Sigmoid colon (tissue), 7 donors: ENCODE data around the gene OBSL1. TPM values are rescaled to one million over a fixed set of nuclear protein-coding genes. Genes with fewer than 3 reads are reported as not detected.

ENCODE experiments used
- DNase-seq: peaks from one replicate; pipeline ENCODE4 v3.0.0-alpha.2; 2019
- H3K27ac ChIP-seq, 4 donors: fragments of 200-600 bp; sonication (generic); one replicate each; pipeline ENCODE4 v1.5.1; 2016 to 2019; ENCODE audit warnings: mild to moderate bottlenecking in 1 of 4
- H3K27me3 ChIP-seq, 3 donors: fragments of 200-600 bp; sonication (generic); one replicate each; pipeline ENCODE4 v1.5.1; 2019; ENCODE audit warnings: mild to moderate bottlenecking in 1 of 3
- H3K36me3 ChIP-seq, 4 donors: fragments of 200-600 bp; sonication (generic); one replicate each; pipeline ENCODE4 v1.5.1; 2016 to 2019
- H3K4me1 ChIP-seq, 4 donors: fragments of 200-600 bp; sonication (generic); one replicate each; pipeline ENCODE4 v1.5.1; 2017 to 2019
- H3K4me3 ChIP-seq, 4 donors: fragments of 200-600 bp; sonication (generic); one replicate each; pipeline ENCODE4 v1.5.1; 2017 to 2019; ENCODE audit warnings: mild to moderate bottlenecking in 2 of 4, moderate library complexity in 1 of 4
- H3K9me3 ChIP-seq, 4 donors: fragments of 200-600 bp in 3 of 4; sonication (generic) in 3 of 4; one replicate each; pipeline versions ENCODE4 v1.5.1 to v1.6.1; 2013 to 2019
- EP300 ChIP-seq, 4 donors: sonication (generic); formaldehyde crosslinking; IDR thresholded peaks; one replicate each; pipeline ENCODE4 v1.6.1; 2017; ENCODE audit warnings: antibody characterized with exemption in 4 of 4
- POLR2A ChIP-seq, 2 donors: fragments of 450-650 bp; IDR thresholded peaks; one replicate each; pipeline ENCODE4 v1.6.1; 2016; ENCODE audit warnings: antibody characterized with exemption in 2 of 2, mild to moderate bottlenecking in 2 of 2, moderate library complexity in 2 of 2
- POLR2AphosphoS5 ChIP-seq, 4 donors: sonication (generic); formaldehyde crosslinking; IDR thresholded peaks; one replicate each; pipeline ENCODE4 v1.6.1; 2017; ENCODE audit warnings: antibody characterized with exemption in 4 of 4
- WGBS, 2 donors: extraction: QIAGEN DNeasy Blood & Tissue Kit; methylation state at CpG; one replicate each; pipeline ENCODE4 v1.1.7; 2013; 5-methylcytosine and 5-hydroxymethylcytosine counted together
- intact Hi-C: fragments of 100-400 bp; cut with DNase I; formaldehyde crosslinking; loops from one replicate; pipeline ENCODE4 v1.15.1; 2023
- polyA plus RNA-seq, 3 donors: library from polyadenylated mRNA; stranded (reverse); fragments of 200-250 nt; gene quantifications; one replicate each; pipeline ENCODE4 v1.2.3, GENCODE V29; 2013
- total RNA-seq, 4 donors: library from RNA; depleted of rRNA; stranded (reverse); fragments of >200 nt; gene quantifications; one replicate each; pipeline ENCODE4 v1.1.0, GENCODE V29; 2016
- TF ChIP-seq, protein P1 (sequence below), 4 experiments: fragments of 450-650 bp in 3 of 4; fragments of 200-600 bp in 1 of 4; IDR thresholded peaks; one replicate each; pipeline ENCODE4 v1.5.1; 2016 to 2019; ENCODE audit warnings: antibody characterized with exemption in 4 of 4, mild to moderate bottlenecking in 3 of 4, moderate library complexity in 2 of 4
- donor health status: healthy with polysubstance abuse.
- donor health status: Bipolar disorder and iron deficiency.
- donor health status: healthy.

Gene OBSL1
- total and polyA plus RNA-seq, 7 donors = 2.8 to 83.6 (median 34.6) TPM

DNA sequence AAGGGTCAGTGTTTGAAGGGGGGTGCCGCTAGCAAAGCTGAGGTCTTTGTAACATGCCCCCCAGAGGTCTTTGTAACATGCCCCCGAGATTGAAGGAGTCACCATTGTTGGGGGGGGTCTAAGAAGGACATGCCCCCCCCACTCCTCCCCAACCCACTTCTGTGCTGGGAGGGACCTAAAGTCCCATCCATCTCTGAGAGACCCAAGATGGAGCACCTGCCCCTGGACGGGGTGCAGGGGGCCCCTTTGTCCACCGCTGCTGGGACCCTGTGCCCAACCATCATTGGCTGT is 63.0 kb downstream of the OBSL1 start:
- Histone ChIP-seq H3K4me3 (no peak overlapping the region), H3K27me3 (peaks cover 5 to 40% (median 6%) of the 10 kb centered on the region in 3 donors), H3K36me3 (peaks cover 8 to 41% (median 23%) of the 10 kb centered on the region in 4 donors), H3K9me3 (no peaks in the 10 kb centered on the region), H3K27ac (no peak overlapping the region), H3K4me1 (peaks cover 0 to 24% (median 19%) of the 10 kb centered on the region in 4 donors)
- TF ChIP-seq POLR2AphosphoS5 (IDR thresholded peaks at IDR 0.05) = no peak
- TF ChIP-seq, protein P1, sequence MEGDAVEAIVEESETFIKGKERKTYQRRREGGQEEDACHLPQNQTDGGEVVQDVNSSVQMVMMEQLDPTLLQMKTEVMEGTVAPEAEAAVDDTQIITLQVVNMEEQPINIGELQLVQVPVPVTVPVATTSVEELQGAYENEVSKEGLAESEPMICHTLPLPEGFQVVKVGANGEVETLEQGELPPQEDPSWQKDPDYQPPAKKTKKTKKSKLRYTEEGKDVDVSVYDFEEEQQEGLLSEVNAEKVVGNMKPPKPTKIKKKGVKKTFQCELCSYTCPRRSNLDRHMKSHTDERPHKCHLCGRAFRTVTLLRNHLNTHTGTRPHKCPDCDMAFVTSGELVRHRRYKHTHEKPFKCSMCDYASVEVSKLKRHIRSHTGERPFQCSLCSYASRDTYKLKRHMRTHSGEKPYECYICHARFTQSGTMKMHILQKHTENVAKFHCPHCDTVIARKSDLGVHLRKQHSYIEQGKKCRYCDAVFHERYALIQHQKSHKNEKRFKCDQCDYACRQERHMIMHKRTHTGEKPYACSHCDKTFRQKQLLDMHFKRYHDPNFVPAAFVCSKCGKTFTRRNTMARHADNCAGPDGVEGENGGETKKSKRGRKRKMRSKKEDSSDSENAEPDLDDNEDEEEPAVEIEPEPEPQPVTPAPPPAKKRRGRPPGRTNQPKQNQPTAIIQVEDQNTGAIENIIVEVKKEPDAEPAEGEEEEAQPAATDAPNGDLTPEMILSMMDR (IDR thresholded peaks at IDR 0.05) = no peak
- no peak for TF ChIP-seq POLR2A (IDR thresholded peaks at IDR 0.05)
- TF ChIP-seq EP300 (IDR thresholded peaks at IDR 0.05) = no peak
- 70 to 75% methylated on average over 4 of the region's 4 CpGs for whole genome bisulfite sequencing, 2 donors
- intact Hi-C loops = no loop called here
- no peak for DNase-seq

DNA sequence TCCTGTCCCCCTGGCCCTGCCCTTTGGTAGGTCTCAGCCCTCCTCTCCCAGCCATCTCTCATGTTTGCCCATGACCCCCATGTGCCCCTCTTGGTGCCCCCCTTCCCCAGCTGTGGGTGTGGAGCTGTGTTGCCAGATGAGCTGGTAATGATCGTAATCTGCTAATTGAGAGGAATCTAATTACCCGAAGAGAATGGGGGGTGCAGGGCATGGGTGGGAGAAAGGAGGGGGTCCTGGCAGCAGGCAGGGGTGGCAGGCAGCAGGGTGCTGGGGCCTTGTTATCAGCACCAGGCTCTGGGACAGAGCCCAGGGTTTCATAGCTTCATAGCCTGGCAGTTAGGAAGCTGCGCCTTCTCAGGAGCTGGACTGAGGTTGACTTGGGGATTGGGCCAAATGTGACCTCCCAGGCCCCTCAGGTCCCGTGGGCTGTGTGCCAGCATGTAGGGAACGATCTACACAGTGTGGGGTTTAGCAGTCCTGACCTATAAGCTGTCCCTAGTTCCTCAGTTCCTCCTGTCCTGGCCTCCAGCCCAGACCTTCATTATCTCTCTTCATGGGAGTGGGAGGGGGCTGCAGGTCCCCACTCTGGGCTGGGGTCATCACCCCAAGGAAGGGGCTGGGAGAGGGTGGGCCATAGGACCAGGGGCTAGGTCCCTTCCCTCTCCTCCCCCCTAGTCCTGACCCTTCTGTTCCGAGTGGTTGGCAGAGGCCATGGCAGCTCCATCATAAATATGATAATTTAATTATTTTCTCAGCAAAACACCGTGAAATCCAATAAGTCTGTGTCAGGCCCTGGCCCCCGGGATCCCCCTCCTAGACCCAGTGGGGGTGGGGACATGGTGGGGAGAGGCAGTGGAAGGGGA is 63.5 kb downstream of the OBSL1 start:
- TF ChIP-seq EP300 (IDR thresholded peaks at IDR 0.05) (no peak), POLR2AphosphoS5 (IDR thresholded peaks at IDR 0.05) (no peak), POLR2A (IDR thresholded peaks at IDR 0.05) (no peak)
- TF ChIP-seq, protein P1 (IDR thresholded peaks at IDR 0.05) = no peak
- peaks cover 8 to 44% (median 24%) of the 10 kb centered on the region in 4 donors for H3K36me3 ChIP-seq
- peaks cover 0 to 24% (median 19%) of the 10 kb centered on the region in 4 donors for H3K4me1 ChIP-seq
- no peak overlapping the region for H3K27ac ChIP-seq
- H3K9me3 ChIP-seq = no peaks in the 10 kb centered on the region
- H3K27me3 ChIP-seq = peaks cover 5 to 34% (median 6%) of the 10 kb centered on the region in 3 donors
- no peak for DNase-seq
- intact Hi-C loops = no loop called here
- H3K4me3 ChIP-seq = no peak overlapping the region
- WGBS, 2 donors = 62 to 73% methylated on average over 8 of the region's 8 CpGs

DNA sequence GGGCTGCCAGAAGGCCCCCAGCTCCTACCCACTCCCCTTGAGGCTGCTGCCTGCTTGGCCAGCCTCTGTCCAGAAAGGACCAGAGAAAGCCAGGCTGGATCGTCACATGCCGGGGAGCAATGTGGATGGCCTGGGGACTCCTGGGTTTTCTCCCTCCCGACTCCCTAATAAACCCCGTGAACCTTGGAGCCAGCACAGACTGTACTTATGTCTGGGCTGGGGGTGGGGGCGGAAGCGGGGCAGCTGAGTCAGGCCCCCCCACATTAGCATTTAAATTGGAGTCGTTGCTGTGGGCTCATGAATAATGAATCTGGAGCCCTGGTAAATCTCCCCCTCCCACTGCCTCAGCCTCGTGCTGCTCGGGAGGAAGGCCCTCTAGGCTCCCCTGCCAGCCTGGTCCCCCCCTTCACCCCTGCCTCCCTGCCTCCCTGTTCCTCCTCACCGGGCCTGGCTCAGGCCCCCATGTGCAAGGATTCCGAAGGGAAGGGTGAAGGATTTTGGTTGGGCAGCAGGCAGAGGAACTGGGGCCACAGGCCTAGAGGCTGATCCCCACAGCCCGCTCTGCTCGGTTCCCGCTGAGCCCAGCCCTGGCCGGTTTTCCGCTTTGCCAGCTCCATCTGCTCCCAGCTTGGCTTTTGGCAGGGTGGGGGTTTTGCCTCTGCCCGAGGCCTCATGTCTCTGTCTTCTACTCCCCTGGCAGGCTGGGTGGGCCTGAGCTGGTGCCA is 64.4 kb downstream of the OBSL1 start:
- no peak for TF ChIP-seq POLR2AphosphoS5 (IDR thresholded peaks at IDR 0.05)
- no peak for TF ChIP-seq POLR2A (IDR thresholded peaks at IDR 0.05)
- TF ChIP-seq, protein P1 (IDR thresholded peaks at IDR 0.05) = no peak
- no peak for TF ChIP-seq EP300 (IDR thresholded peaks at IDR 0.05)
- peaks cover 8 to 44% (median 26%) of the 10 kb centered on the region in 4 donors for H3K36me3 ChIP-seq

DNA sequence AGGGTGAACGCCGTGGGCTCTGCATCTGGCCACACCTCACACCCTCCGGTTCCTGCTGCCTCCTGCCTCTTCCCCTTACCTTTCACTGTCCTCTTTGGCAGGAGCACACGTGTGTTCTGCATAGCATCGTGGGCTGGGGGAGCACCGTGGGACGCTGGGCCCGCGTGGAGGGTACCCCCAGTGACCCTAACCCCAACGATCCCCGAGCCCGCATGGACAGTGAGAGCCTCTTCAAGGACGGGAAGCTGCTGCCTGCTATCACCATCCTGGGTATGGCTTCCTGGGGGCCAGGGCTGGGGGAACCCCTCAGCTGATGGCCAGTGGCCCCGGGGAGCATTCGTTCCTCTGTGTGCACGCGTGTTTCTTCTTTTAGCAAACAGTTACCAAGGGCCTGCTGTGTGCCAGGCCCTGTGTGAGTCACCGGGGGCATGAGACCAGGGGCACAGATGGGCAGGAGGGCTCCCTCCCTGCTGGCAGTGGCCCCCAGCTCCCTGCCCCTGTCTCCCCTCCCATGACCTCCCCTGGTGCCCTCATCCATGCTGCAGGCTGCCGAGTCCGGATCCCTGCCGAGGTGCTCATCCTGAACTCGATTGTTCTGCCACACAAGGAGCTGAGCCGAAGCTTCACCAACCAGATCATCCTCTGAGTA is 65.1 kb downstream of the OBSL1 start:
- 89 to 92% methylated on average over 23 of the region's 23 CpGs for WGBS, 2 donors
- H3K27ac ChIP-seq = no peak overlapping the region
- H3K36me3 ChIP-seq = peaks cover 8 to 44% (median 27%) of the 10 kb centered on the region in 4 donors
- intact Hi-C loops = no loop called here
- H3K9me3 ChIP-seq = no peaks in the 10 kb centered on the region
- no peak for DNase-seq
- peaks cover 5 to 19% (median 6%) of the 10 kb centered on the region in 3 donors for H3K27me3 ChIP-seq
- no peak for TF ChIP-seq EP300 (IDR thresholded peaks at IDR 0.05)
- TF ChIP-seq, protein P1 (IDR thresholded peaks at IDR 0.05) = no peak
- H3K4me1 ChIP-seq = peaks cover 0 to 24% (median 19%) of the 10 kb centered on the region in 4 donors
- no peak overlapping the region for H3K4me3 ChIP-seq

More for the DNA sequence above, 64.4 kb downstream of the OBSL1 start:
- H3K27ac ChIP-seq = no peak overlapping the region
- no peak for DNase-seq
- peaks cover 5 to 26% (median 6%) of the 10 kb centered on the region in 3 donors for H3K27me3 ChIP-seq
- H3K9me3 ChIP-seq = no peaks in the 10 kb centered on the region
- peaks cover 0 to 24% (median 19%) of the 10 kb centered on the region in 4 donors for H3K4me1 ChIP-seq
- intact Hi-C loops = no loop called here
- H3K4me3 ChIP-seq = no peak overlapping the region
- WGBS, 2 donors = 86% methylated on average over 17 of the region's 17 CpGs
